H9 (cell line): ENCODE results near the gene ITGA2. TPM values are rescaled to one million over a fixed set of nuclear protein-coding genes. Genes with fewer than 3 reads are reported as not detected.

Source experiments
- DNase-seq: peaks from one replicate; pipeline ENCODE4 v3.0.0-alpha.2; 2017
- H2AFZ ChIP-seq: one replicate; pipeline ENCODE4 v1.6.1; 2013; ENCODE audit warnings: mild to moderate bottlenecking, low read length, control low read depth, moderate library complexity
- H2AK5ac ChIP-seq: 2 replicates; pipeline ENCODE4 v1.6.1; 2013; ENCODE audit warnings: low read length, control low read depth, mixed read lengths; ENCODE audit not compliant: insufficient read length
- H2BK120ac ChIP-seq: one replicate; pipeline ENCODE4 v1.6.1; 2013; ENCODE audit warnings: low read depth, mild to moderate bottlenecking, low read length, control low read depth, inconsistent platforms; ENCODE audit not compliant: poor library complexity, severe bottlenecking
- H2BK12ac ChIP-seq: 2 replicates; pipeline ENCODE4 v1.6.1; 2013; ENCODE audit warnings: low read length, control low read depth, mixed read lengths, low read depth; ENCODE audit not compliant: insufficient read length
- H2BK15ac ChIP-seq: 2 replicates; pipeline ENCODE4 v1.6.1; 2013; ENCODE audit warnings: low read depth, low read length, control low read depth
- H2BK20ac ChIP-seq: one replicate; pipeline ENCODE4 v1.6.1; 2013; ENCODE audit warnings: low read depth, mild to moderate bottlenecking, low read length, control low read depth, inconsistent platforms; ENCODE audit not compliant: poor library complexity, severe bottlenecking
- H2BK5ac ChIP-seq: 2 replicates; pipeline ENCODE4 v1.6.1; 2013; ENCODE audit warnings: low read length, control low read depth, mixed read lengths; ENCODE audit not compliant: insufficient read length
- H3K14ac ChIP-seq: 2 replicates; pipeline ENCODE4 v1.6.1; 2013; ENCODE audit warnings: low read length, control low read depth; ENCODE audit not compliant: insufficient read depth
- H3K18ac ChIP-seq: 2 replicates; pipeline ENCODE4 v1.6.1; 2013; ENCODE audit warnings: low read depth, mild to moderate bottlenecking, mixed read lengths, low read length, control low read depth; ENCODE audit not compliant: insufficient read length
- H3K23ac ChIP-seq: 2 replicates; pipeline ENCODE4 v1.6.1; 2013; ENCODE audit warnings: low read length, control low read depth, mixed read lengths, low read depth; ENCODE audit not compliant: insufficient read length
- H3K23me2 ChIP-seq: 2 replicates; pipeline ENCODE4 v1.6.1; 2013; ENCODE audit warnings: low read depth, mild to moderate bottlenecking, mixed read lengths, low read length, control low read depth; ENCODE audit not compliant: insufficient read length, poor library complexity, severe bottlenecking
- H3K27ac ChIP-seq: 2 replicates; pipeline ENCODE4 v1.5.1; 2013; ENCODE audit warnings: low read length, control low read depth, mixed read lengths, low read depth; ENCODE audit not compliant: insufficient read length
- H3K27me3 ChIP-seq: 2 replicates; pipeline ENCODE4 v1.6.1; 2013; ENCODE audit warnings: low read length, control low read depth, inconsistent platforms; ENCODE audit not compliant: insufficient read depth
- H3K4ac ChIP-seq: 2 replicates; pipeline ENCODE4 v1.6.1; 2013; ENCODE audit warnings: low read depth, mild to moderate bottlenecking, control low read depth, inconsistent platforms, low read length, moderate library complexity
- H3K4me1 ChIP-seq: 2 replicates; pipeline ENCODE4 v1.6.1; 2013; ENCODE audit warnings: low read length, control low read depth, inconsistent platforms; ENCODE audit not compliant: insufficient read depth
- H3K4me2 ChIP-seq: 2 replicates; pipeline ENCODE4 v1.6.1; 2013; ENCODE audit warnings: low read length, control low read depth, mixed read lengths; ENCODE audit not compliant: insufficient read length, insufficient read depth
- H3K56ac ChIP-seq: 2 replicates; pipeline ENCODE4 v1.6.1; 2013; ENCODE audit warnings: low read depth, mild to moderate bottlenecking, mixed read lengths, low read length, control low read depth; ENCODE audit not compliant: insufficient read length
- H3K79me1 ChIP-seq: 2 replicates; pipeline ENCODE4 v1.6.1; 2013; ENCODE audit warnings: low read depth, mild to moderate bottlenecking, moderate library complexity, low read length, control low read depth, inconsistent platforms; ENCODE audit not compliant: insufficient read depth, poor library complexity, severe bottlenecking
- H3K79me2 ChIP-seq: 2 replicates; pipeline ENCODE4 v1.6.1; 2013; ENCODE audit warnings: low read length, control low read depth, inconsistent platforms; ENCODE audit not compliant: insufficient read depth
- H3K9ac ChIP-seq: 2 replicates; pipeline ENCODE4 v1.6.1; 2013; ENCODE audit warnings: low read length, control low read depth, mixed read lengths; ENCODE audit not compliant: insufficient read length; ENCODE audit errors: extremely low read depth
- H3K9me3 ChIP-seq: one replicate; pipeline ENCODE4 v1.6.1; 2013; ENCODE audit warnings: low read depth, low read length, inconsistent platforms; ENCODE audit not compliant: control insufficient read depth
- H3T11ph ChIP-seq: one replicate; pipeline ENCODE4 v1.6.1; 2013; ENCODE audit warnings: mild to moderate bottlenecking, low read length, control low read depth, inconsistent platforms
- H4K20me1 ChIP-seq: one replicate; pipeline ENCODE4 v1.6.1; 2013; ENCODE audit not compliant: control insufficient read depth, insufficient read length, insufficient read depth
- H4K5ac ChIP-seq: 2 replicates; pipeline ENCODE4 v1.6.1; 2013; ENCODE audit warnings: low read depth, mild to moderate bottlenecking, mixed read lengths, low read length, control low read depth; ENCODE audit not compliant: insufficient read length
- H4K8ac ChIP-seq: replicated peaks from 2 replicates; pipeline ENCODE4 v1.6.1; 2013; ENCODE audit warnings: low read length, control low read depth, mixed read lengths, low read depth; ENCODE audit not compliant: insufficient read length
- H4K91ac ChIP-seq: 2 replicates; pipeline ENCODE4 v1.6.1; 2013; ENCODE audit warnings: low read depth, mild to moderate bottlenecking, moderate library complexity, mixed read lengths, low read length, control low read depth; ENCODE audit not compliant: insufficient read length
- H3K27ac Mint-ChIP-seq, 3 experiments: 2 replicates in 2 of 3; 3 replicates in 1 of 3; pipeline ENCODE4 v1.8.0; 2020 to 2021; ENCODE audit warnings: mixed read lengths in 3 of 3, mild to moderate bottlenecking in 1 of 3, moderate library complexity in 1 of 3
- H3K27me3 Mint-ChIP-seq: 2 replicates; pipeline ENCODE4 v1.8.0; 2021; ENCODE audit warnings: low read depth, mild to moderate bottlenecking, moderate library complexity, mixed read lengths
- H3K36me3 Mint-ChIP-seq, 3 experiments: 2 replicates in 2 of 3; 3 replicates in 1 of 3; pipeline ENCODE4 v1.8.0; 2020 to 2021; ENCODE audit warnings: low read depth in 3 of 3, mixed read lengths in 3 of 3; ENCODE audit not compliant: insufficient read depth in 1 of 3
- H3K4me1 Mint-ChIP-seq, 2 experiments: 2 replicates each; pipeline ENCODE4 v1.8.0; 2020; ENCODE audit warnings: mixed read lengths in 2 of 2
- H3K4me3 Mint-ChIP-seq, 2 experiments: 2 replicates in 1 of 2; 3 replicates in 1 of 2; pipeline ENCODE4 v1.8.0; 2020 to 2021; ENCODE audit warnings: mild to moderate bottlenecking in 2 of 2, mixed read lengths in 2 of 2, moderate library complexity in 1 of 2
- H3K9me3 Mint-ChIP-seq, 2 experiments: 2 replicates in 1 of 2; 3 replicates in 1 of 2; pipeline ENCODE4 v1.8.0; 2020; ENCODE audit warnings: mild to moderate bottlenecking in 2 of 2, mixed read lengths in 2 of 2, moderate library complexity in 1 of 2
- CTCF ChIP-seq: fragments of 200-600 bp; sonication (generic); conservative IDR thresholded peaks from 3 replicates; pipeline ENCODE4 v1.8.0; 2021; ENCODE audit warnings: antibody characterized with exemption, mild to moderate bottlenecking
- WGBS: extraction: QIAGEN DNeasy Blood & Tissue Kit; methylation state at CpG from one replicate; pipeline ENCODE4 v1.1.7; 2013; ENCODE audit warnings: missing lambda C conversion rate, low lambda C conversion rate, mixed read lengths; ENCODE audit not compliant: insufficient read length; ENCODE audit errors: extremely low coverage; 5-methylcytosine and 5-hydroxymethylcytosine counted together
- total RNA-seq: library from RNA; stranded (reverse); gene quantifications from 2 replicates; pipeline ENCODE4 v1.2.1, GENCODE V29; 2021

The ITGA2 gene
- total RNA-seq, 1 experiment from 2014 or later, result 3.0 TPM

DNA sequence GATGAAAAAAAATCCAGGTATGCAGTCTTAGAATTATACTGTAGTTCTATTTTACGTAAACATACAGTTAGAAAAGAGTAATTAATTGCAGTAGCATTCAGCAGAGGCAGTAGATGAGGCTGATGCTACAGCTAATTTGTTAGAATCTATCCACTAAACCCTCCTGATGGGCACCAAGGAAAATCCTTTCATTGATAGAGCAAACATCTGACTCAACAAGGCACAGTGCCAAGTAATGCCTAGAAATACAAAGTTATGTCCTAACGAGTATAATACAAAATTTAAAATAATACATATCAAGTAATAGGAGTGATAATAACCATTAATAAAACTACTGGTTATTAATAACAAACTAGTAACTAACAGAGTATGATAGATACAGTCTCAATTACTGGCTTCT lies 111.5 kb downstream of the ITGA2 start:
- no peak overlapping the region for H3K18ac ChIP-seq
- no peak for DNase-seq
- H3K4ac ChIP-seq, result no peak overlapping the region
- H2BK120ac ChIP-seq, result no peak overlapping the region
- no peak overlapping the region for H4K8ac ChIP-seq
- no peak overlapping the region for H2BK20ac ChIP-seq
- H3K4me3 Mint-ChIP-seq, result no peak overlapping the region
- H3K9me3 Mint-ChIP-seq, result no peaks in the 10 kb centered on the region
- peaks cover 0 to 20% (median 7%) of the 10 kb centered on the region in 3 experiments; a peak in 4 of 7 replicates for H3K36me3 Mint-ChIP-seq
- TF ChIP-seq CTCF, result no peak
- H3K79me1 ChIP-seq, result no peaks in the 10 kb centered on the region
- H2AK5ac ChIP-seq, result no peak overlapping the region
- no peak overlapping the region for H3K56ac ChIP-seq
- H3T11ph ChIP-seq, result no peak overlapping the region
- no peak overlapping the region for H2BK12ac ChIP-seq
- no peaks in the 10 kb centered on the region for H3K27me3 ChIP-seq
- no peak overlapping the region for H2AFZ ChIP-seq
- no peaks in the 10 kb centered on the region for H3K27me3 Mint-ChIP-seq
- no peak overlapping the region for H3K9ac ChIP-seq
- no peak overlapping the region for H3K27ac ChIP-seq
- no peaks in the 10 kb centered on the region for H3K23me2 ChIP-seq
- H3K23ac ChIP-seq, result no peak overlapping the region
- no peak overlapping the region for H4K91ac ChIP-seq
- H3K27ac Mint-ChIP-seq, result no peak overlapping the region
- no peak overlapping the region for H3K4me2 ChIP-seq
- no peaks in the 10 kb centered on the region for H3K9me3 ChIP-seq
- H3K4me1 ChIP-seq, result no peaks in the 10 kb centered on the region
- no peak overlapping the region for H4K5ac ChIP-seq
- H2BK5ac ChIP-seq, result no peak overlapping the region
- H3K4me1 Mint-ChIP-seq, result peaks cover 6 to 7% of the 10 kb centered on the region in 2 experiments
- H2BK15ac ChIP-seq, result no peak overlapping the region
- H3K14ac ChIP-seq, result no peak overlapping the region
- H4K20me1 ChIP-seq, result no peaks in the 10 kb centered on the region
- WGBS, result no CpG with 5 or more reads among the region's 2 CpGs
- no peaks in the 10 kb centered on the region for H3K79me2 ChIP-seq
